ENCODE data around the gene ARHGEF12.

GRCh38 chr11:120486138-120486537 is 149.9 kb downstream of the ARHGEF12 start:
- TF ChIP-seq EP300 (IDR thresholded peaks at IDR 0.05) (no peak), POLR2A (IDR thresholded peaks at IDR 0.05; ENCODE audit: low read length) (no peak), REST (IDR thresholded peaks at IDR 0.05) (no peak), CHD2 (IDR thresholded peaks at IDR 0.05; ENCODE audit: low read length, partially characterized antibody) (no peak), CTCF (IDR thresholded peaks at IDR 0.05) (no peak), CBX8 (IDR thresholded peaks at IDR 0.05) (no peak), KDM1A (IDR thresholded peaks at IDR 0.05; ENCODE audit: low read depth) (no peak), HOXB13 (CRISPR knock-in tag; IDR thresholded peaks at IDR 0.05; ENCODE audit: low read depth) (no peak), ATOH8 (CRISPR knock-in tag; IDR thresholded peaks at IDR 0.05; ENCODE audit: low read depth) (no peak), RAD21 (conservative IDR thresholded peaks at IDR 0.05 in 1 of 2, IDR thresholded peaks at IDR 0.05 in 1 of 2) (no peak), EHMT2 (IDR thresholded peaks at IDR 0.05; ENCODE audit: low read depth) (no peak), TP53 (CRISPR knock-in tag; IDR thresholded peaks at IDR 0.05) (no peak), RNF2 (IDR thresholded peaks at IDR 0.05; ENCODE audit: borderline replicate concordance, low read depth) (no peak)
